GM23248 (cell line): ENCODE results near the gene WNT7B.

Experiments
- EZH2 ChIP-seq: fragments of 200-600 bp; sonication (generic); IDR thresholded peaks from 2 replicates; pipeline ENCODE4 v1.6.1; 2018; ENCODE audit warnings: antibody characterized with exemption, mild to moderate bottlenecking; ENCODE audit not compliant: insufficient read depth, poor library complexity, severe bottlenecking
- EZH2phosphoT487 ChIP-seq: fragments of 200-600 bp; sonication (generic); IDR thresholded peaks from 2 replicates; pipeline ENCODE4 v1.6.1; 2018; ENCODE audit warnings: antibody characterized with exemption, moderate library complexity, mild to moderate bottlenecking, low read depth; ENCODE audit not compliant: insufficient read depth

DNA sequence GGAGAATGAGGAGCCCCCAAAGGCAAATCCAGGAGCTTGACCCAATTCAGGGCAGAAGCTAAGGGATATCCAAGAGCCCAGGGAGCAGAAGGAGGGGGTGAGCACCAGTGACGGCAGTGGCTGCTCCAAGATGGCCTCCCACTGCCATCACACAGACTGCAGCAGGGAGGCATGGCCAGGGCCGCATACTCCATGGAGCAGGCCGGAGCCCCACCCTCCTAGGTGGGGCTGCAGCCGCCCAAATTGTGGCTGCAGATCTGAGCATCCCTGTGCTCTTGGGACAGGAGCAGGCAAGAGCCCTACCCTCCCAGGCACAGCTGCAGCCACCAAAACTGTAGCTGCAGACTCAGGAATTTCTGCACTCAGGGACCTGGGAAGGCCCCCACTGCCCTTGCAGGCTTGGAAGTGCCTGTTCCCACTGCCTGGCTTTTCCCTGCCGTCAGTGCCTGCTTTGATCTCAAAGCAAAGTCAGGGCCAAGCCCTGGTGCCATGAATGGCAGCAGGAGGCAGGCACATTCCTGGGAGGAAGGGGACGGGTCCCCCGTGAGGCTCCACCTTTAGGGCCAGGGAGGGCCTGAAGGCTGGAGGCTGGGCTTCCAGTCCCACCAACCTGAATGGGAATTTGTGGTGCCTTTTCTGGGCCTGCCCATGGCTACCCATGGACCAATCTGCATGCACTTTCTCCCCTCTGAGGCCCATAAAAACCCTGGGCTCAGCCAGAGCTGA, 10.3 kb upstream of the WNT7B start:
- TF ChIP-seq EZH2phosphoT487 (no peak), EZH2 (no peak)
